KOPT-K1 (cell line): ENCODE results near the gene KLHL6.
"Not testable (repeated sequence)": the region's sequence is repeated elsewhere in the genome, so short reads cannot be mapped to it uniquely, and the experiment has no call there.

Source experiments
- H3K27ac ChIP-seq: fragments of 200-600 bp; sonication (generic); 2 replicates; pipeline ENCODE4 v1.5.1; 2016; ENCODE audit warnings: antibody characterized with exemption, mild to moderate bottlenecking, low read depth, low read length; ENCODE audit not compliant: poor library complexity, severe bottlenecking
- H3K36me3 ChIP-seq: fragments of 200-600 bp; sonication (generic); 2 replicates; pipeline ENCODE4 v1.5.1; 2017; ENCODE audit warnings: antibody characterized with exemption, mild to moderate bottlenecking, low read length, moderate library complexity; ENCODE audit not compliant: insufficient read depth
- H3K9me3 ChIP-seq: fragments of 200-600 bp; sonication (generic); 2 replicates; pipeline ENCODE4 v1.5.1; 2017; ENCODE audit warnings: antibody characterized with exemption, low read length, mild to moderate bottlenecking; ENCODE audit not compliant: insufficient read depth, poor library complexity, severe bottlenecking

Gene KLHL6

DNA sequence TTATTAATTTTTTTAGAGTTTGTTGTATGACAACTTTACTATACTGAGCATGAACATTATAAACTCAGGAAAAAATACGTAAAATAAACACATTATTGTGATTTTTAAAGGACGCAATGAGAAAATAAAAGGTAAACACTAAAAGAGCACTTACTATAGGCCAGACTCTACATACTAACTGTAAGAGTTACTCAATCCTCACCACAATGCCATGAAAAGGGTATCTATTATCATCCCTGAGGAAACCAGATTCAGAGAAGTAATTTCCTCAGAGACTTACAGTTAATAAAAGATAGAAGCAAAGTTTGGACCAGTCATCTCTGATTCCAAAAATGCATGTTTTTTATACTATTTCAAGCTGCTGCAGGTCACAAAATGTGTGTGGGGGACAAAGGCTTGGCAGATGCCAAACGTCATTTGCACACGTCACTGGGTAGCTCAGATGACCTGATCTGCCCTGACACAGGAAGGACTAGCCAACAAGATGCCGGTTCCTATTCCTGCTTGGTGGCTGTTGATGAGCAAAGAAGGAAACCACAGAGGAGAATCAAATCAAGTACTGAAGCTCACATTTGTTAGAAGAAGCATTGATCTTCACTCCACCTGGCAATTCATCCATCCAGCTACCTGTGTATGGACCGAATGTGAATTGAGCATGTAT is 42.3 kb downstream of the KLHL6 start:
- no peaks in the 10 kb centered on the region for H3K9me3 ChIP-seq
- peak overlapping the region; percentile 6 for H3K27ac ChIP-seq
- peaks cover 5% of the 10 kb centered on the region; the same call in 1 of the 2 replicates for H3K36me3 ChIP-seq

DNA sequence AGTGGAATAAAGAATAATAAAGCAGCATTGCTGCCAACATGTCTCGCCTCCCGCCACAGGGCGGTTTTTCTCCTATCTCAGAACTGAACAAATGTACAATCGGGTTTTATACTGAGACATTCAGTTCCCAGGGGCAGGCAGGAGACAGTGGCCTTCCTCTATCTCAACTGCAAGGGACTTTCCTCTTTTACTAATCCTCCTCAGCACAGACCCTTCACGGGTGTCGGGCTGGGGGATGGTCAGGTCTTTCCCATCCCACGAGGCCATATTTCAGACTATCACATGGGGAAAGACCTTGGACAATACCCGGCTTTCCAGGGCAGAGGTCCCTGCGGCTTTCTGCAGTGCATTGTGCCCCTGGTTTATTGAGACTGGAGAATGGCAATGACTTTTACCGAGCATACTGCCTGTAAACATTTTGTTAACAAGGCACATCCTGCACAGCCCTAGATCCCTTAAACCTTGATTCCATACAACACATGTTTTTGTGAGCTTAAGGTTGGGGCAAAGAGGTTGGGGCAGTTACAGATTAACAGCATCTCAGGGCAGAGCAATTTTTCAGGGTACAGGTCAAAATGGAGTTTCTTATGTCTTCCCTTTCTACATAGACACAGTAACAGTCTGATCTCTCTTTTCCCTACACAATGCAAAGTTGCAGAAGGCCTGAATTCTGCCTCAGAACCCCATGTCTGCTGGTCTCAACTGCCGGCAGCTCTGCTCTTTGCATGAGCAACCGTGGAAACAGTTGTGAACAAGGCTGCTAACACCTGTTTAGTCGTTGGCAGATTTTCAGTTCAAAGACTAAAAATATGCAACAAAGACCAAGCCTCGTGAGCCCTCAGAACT is 44.0 kb downstream of the KLHL6 start:
- Histone ChIP-seq H3K27ac (peak overlapping the region; percentile 43), H3K36me3 (peaks cover 20% of the 10 kb centered on the region)
- H3K9me3 ChIP-seq, result not testable (repeated sequence)

DNA sequence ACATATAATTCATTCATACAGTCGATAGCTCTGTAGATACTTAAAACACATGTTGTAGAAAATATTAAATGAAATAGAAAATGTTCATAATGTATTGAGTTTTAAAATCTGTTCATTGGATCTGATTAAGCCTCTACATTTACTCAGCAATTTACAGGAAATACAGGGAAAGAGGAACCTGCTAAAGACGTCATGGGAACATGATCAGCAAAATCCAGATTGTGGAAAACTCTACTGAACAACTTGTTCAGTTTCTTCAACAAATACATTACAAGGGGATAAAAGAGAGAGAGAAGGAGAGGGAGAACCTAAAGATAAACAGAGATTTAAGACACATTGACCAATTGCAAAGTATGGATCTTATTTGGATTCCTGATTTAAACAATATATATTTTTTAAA is 46.7 kb downstream of the KLHL6 start:
- Histone ChIP-seq H3K9me3 (no peaks in the 10 kb centered on the region), H3K27ac (no peak overlapping the region), H3K36me3 (peaks cover 38% of the 10 kb centered on the region)

DNA sequence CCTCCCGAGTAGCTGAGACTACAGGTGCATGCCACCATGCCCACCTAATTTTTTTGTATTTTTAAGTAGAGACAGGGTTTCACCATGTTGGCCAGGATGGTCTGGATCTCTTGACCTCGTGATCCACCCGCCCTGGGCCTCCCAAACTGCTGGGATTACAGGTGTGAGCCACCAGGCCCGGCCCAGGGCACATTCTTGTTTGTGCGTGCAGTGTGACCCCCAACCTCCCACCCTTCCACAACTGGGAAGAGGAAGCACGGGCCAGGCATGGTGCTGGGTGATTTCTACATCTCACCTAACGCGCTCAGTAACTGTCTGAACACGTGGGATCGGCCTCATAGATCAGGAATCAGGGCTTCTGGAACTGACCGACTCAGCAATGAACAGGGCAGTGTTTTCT is 48.0 kb downstream of the KLHL6 start:
- peaks cover 50% of the 10 kb centered on the region for H3K36me3 ChIP-seq
- no peaks in the 10 kb centered on the region for H3K9me3 ChIP-seq
- no peak overlapping the region for H3K27ac ChIP-seq

DNA sequence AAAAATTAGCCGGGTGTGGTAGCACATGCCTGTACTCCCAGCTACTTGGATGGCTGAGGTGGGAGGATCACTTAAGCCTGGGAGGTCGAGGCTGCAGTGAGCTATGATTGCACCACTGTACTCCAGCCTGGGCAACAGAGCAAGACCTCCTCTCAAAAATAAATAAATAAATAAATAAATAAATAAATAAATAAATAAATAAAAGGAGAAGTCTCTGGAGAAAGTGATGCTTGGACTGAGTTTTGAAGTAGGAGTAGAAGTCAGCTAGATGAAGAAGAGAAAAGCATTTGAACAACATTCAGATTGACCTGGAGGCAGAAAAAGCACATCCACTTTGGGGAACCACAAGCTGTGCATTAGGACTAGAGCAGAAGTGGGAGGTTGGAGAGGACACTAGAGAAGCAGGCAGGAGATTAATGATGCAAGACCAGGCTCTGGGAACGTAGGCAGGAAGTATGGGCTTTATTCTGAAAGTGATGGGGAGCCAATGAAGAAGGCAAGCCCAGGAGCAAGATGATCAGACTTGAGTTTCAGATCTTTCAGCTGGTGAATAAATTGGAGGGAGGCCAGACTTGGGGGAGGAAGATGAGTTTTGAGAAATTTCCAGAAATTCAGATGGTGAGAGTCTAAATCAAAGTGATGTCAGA is 48.7 kb downstream of the KLHL6 start:
- Histone ChIP-seq H3K36me3 (peaks cover 55% of the 10 kb centered on the region), H3K27ac (no peak overlapping the region), H3K9me3 (no peaks in the 10 kb centered on the region)

DNA sequence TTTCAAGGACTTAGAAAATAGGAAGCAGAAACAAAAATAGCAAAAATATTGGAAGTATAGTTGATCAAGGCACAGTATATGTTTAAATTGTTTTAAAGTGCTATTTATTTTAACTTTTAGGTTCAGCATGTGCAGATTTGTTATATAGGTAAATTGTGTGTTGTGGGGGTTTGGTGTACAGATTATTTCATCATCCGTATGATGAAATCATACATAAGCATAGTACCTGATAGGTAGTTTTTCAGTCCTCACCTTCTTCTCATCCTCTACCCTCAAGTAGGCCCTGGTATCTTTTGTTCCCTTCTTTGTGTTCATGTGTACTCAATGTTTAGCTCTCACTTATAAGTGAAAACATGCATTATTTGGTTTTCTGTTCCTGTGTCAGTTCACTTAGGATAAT is 50.9 kb downstream of the KLHL6 start:
- no peaks in the 10 kb centered on the region for H3K9me3 ChIP-seq
- peaks cover 58% of the 10 kb centered on the region for H3K36me3 ChIP-seq
- no peak overlapping the region for H3K27ac ChIP-seq

DNA sequence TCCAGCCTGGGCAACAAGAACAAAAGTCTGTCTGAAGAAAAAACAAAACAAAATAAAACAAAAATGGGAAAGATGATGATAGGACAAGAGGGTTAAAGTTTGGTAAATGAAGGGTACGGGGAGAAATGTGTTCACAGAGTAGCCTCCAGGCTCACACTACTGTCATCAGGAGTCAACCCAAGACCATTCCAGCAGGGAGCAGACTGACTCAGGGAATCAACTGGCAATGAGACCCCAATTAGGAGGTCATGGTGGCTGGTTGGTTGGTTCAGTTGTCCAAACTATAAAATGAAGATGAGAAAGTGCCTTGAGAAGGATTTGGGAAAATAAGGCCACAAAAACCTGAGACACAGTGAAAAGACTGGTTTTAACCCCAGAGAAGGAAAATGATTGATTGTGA is 51.8 kb downstream of the KLHL6 start:
- peaks cover 67% of the 10 kb centered on the region for H3K36me3 ChIP-seq
- no peaks in the 10 kb centered on the region for H3K9me3 ChIP-seq
- no peak overlapping the region for H3K27ac ChIP-seq

DNA sequence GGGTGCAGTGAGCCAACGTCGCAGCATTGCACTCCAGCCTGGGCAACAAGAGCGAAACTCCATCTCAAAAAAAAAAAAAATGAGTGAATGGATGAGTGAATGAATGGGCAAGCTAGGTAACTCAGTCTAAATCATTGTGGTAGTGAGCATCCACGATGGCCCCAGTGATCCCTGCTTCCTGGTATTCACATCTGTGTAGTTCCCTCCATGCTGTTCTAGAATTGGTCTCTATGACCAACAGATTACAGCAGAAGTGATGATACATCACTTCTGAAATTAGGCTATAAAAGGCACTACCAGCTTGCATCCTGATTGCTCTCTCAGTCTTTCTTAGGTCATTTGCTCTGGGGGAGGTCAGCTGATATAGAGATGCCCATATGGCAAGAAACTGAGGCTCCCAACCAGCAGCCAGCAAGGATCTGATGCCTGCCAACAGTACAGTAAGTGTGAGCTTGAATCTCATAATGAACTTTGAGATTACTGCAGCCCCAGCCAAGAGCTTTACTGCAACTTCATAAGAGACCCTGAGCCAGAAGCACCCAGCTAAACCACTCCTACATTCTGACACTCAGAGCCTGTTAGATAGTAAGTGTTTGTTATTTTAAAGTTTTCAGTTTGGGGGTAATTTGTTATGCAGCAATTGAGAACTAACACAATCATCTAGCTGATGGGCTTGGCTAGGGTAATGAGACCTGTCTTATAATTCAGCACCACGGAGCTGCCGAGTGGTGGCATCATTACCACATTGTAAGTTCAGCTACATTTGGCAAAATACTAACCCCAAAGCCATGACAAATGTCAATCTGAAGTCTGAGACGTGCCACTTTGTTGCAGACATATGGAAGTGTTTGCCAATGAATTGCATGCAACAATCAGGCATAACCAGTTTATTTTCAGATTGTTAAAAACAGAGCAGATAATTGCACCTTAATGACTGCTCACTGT is 53.0 kb downstream of the KLHL6 start:
- no peak overlapping the region for H3K27ac ChIP-seq
- peaks cover 67% of the 10 kb centered on the region for H3K36me3 ChIP-seq
- H3K9me3 ChIP-seq, result no peaks in the 10 kb centered on the region

DNA sequence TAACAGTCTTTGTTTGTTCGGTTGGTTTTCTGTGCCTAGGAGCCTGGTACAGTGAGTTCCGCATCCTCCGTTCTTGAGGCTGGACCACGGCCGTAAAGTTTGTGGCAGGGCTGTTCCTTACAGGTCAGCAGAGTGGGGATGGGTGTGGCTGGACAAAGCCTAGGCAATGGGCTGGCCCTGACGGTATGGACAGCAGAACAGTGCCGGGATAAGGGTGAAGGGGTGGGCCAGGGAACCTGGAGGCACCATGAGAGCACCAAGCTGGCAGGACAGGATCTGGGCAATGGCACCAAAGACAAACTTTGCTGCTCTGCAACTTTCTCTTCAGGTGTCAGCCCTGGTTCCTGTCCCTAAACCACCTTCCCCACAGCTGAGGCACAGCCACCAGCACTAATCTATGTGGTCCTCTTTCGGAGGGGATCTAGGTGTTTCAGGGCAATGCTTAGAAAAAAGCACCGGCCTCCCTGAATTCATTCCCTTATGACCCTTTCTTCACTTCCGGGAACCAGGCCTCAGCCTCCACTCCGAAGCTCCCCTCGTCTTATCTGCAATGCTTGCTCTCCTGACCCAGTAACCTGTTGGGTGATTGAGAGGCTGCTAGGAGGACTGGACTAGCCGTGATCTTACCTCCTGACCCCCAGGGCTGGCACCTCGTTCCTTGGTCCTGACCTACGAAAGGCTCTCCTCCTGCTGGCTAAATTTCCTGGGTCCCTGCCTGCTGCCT is 54.4 kb downstream of the KLHL6 start:
- H3K36me3 ChIP-seq, result peaks cover 66% of the 10 kb centered on the region
- H3K27ac ChIP-seq, result no peak overlapping the region

DNA sequence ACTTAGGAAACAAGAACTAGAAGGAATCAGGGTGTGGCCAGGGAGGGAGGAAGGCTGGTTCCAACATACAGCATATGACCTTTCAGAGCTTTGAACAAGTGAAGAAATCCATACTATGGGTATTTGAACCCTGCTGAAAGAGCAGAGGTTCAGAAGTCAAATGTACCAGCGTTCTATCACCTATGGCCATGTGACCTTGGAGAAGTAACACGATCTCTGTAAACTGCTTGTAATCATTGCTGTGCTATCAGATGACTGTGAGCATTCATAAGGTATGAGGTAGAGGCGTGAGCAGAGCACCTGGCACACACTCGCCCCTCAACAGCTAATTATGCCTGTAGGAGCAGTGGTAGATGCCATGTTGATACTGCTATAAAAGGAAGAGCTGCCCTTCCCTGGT is 55.2 kb downstream of the KLHL6 start:
- peaks cover 62% of the 10 kb centered on the region for H3K36me3 ChIP-seq
- no peak overlapping the region for H3K27ac ChIP-seq
- no peaks in the 10 kb centered on the region for H3K9me3 ChIP-seq

More for the DNA sequence above, 54.4 kb downstream of the KLHL6 start:
- H3K9me3 ChIP-seq, result no peaks in the 10 kb centered on the region

DNA sequence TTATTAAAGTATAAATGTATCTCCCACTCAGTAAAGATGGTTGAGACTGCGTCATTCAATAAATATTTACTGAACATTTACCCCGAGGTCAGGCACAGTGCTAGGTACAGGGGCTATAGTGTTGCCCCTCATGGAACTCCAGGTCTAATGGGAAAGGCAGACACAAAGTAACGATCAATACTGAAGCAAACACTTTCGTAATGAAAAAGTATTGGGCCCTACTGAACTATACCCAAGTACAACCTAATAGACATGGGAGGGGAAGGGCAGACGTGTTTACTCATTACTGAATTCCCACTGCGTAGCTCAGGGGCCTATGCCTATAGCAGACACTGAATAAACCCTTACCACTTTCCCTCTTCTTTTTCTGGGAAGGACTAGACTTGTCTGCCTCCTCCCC is 56.9 kb downstream of the KLHL6 start:
- no peaks in the 10 kb centered on the region for H3K9me3 ChIP-seq
- H3K27ac ChIP-seq, result no peak overlapping the region
- peaks cover 55% of the 10 kb centered on the region for H3K36me3 ChIP-seq

DNA sequence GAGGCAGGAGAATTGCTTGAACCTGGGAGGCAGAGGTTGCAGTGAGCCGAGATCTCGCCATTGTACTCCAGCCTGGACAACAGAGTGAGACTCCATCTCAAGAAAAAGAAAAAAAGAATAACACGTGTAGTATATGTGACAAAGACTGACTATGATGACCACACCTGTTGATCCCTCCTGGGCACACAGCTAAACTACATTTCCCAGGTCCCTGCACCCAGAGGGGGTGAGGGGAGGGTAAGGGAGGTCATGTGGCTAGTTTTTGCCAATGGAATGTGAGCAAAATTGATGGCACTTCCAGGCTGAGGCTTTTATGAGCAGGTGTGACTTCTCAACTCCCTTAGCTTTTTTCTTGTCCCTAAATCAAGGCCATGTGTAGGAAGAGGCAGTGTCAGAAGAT is 58.2 kb downstream of the KLHL6 start:
- Histone ChIP-seq H3K36me3 (peaks cover 55% of the 10 kb centered on the region), H3K9me3 (no peaks in the 10 kb centered on the region), H3K27ac (no peak overlapping the region)

DNA sequence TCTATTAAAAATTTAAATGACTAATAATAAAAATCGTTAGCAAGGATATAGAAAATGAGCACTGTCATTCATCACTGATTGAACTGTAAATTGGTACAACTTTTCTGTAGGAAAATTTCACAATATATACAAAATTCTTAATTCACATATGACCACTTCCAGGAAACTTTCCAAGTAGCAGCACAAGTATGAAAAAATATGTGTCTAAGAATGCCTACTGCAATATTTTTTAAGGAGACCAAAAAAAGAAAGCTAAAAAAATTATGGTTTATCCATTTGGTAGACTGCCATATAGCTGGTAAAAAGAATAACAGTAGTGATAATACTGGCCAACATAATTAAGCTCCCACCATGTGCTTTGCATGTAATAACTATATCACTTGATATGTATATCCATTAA is 59.2 kb downstream of the KLHL6 start:
- H3K27ac ChIP-seq, result no peak overlapping the region
- no peaks in the 10 kb centered on the region for H3K9me3 ChIP-seq
- peaks cover 63% of the 10 kb centered on the region for H3K36me3 ChIP-seq

DNA sequence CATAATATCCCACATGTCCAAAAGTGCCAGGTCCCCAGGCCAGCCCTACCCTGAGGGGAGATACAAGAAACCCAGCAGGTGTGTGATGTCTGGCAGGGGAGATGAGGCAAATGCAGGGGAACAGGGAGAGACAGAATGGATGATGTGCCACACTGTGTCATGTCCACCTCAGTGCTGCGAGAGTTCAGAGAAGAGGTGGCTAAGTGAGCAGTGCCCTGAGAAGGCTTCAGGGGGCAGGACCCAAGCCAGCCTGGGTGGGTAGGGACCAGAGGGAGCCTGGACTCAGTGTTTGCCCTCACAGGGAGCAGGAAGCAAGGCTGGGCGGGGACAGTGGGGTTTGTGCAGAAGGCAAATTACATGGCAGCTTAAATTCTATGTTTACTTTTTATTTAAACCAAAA is 61.2 kb downstream of the KLHL6 start:
- H3K36me3 ChIP-seq, result peaks cover 65% of the 10 kb centered on the region
- no peak overlapping the region for H3K27ac ChIP-seq
- H3K9me3 ChIP-seq, result no peaks in the 10 kb centered on the region
